GM13977 (cell line): ENCODE measurements around the gene GGT5.
"Not testable (repeated sequence)": the region's sequence is repeated elsewhere in the genome, so short reads cannot be mapped to it uniquely, and the experiment has no call there.

ENCODE experiments used
- DNase-seq: peaks from one replicate; pipeline ENCODE4 v3.0.0; 2012; ENCODE audit warnings: low spot score
- CTCF ChIP-seq: IDR thresholded peaks from 2 replicates; pipeline ENCODE4 v1.5.1; 2012; ENCODE audit warnings: mild to moderate bottlenecking, control low read depth; ENCODE audit not compliant: insufficient read depth; ENCODE audit errors: extremely low read depth, missing control alignments
- in situ Hi-C: fragments of 300-500 bp; cut with MboI; formaldehyde crosslinking; loops from one replicate; pipeline ENCODE4 v1.12.0; 2022; ENCODE audit warnings: low sequenced_read_pairs, low pct_unique_long_range_greater_than_20kb, mixed read lengths, inconsistent platforms; ENCODE audit not compliant: unreplicated experiment

The GGT5 gene

GRCh38 chr22:24247564-24248344, 2.9 kb upstream of the GGT5 start:
- in situ Hi-C loops = no loop called here
- peak; percentile 72 for TF ChIP-seq CTCF
- peak; percentile 87 for DNase-seq

GRCh38 chr22:24247011-24247507, 2.2 kb upstream of the GGT5 start:
- DNase-seq = peak; percentile 7
- no peak for TF ChIP-seq CTCF
- in situ Hi-C loops = no loop called here

- DNase-seq, in situ Hi-C loops: not testable (repeated sequence)
Observed at GRCh38 chr22:24245584-24246561, 991 bp upstream of the GGT5 start.

GRCh38 chr22:24244144-24244787, 616 bp downstream of the GGT5 start:
- in situ Hi-C loops = no loop called here
- DNase-seq = no peak
- TF ChIP-seq CTCF = no peak

- in situ Hi-C loops = not testable (repeated sequence)
Observed at GRCh38 chr22:24243417-24243816, 1.5 kb downstream of the GGT5 start.

GRCh38 chr22:24240985-24241692, 3.7 kb downstream of the GGT5 start:
- in situ Hi-C loops, DNase-seq: not testable (repeated sequence)

More at GRCh38 chr22:24243417-24243816, 1.5 kb downstream of the GGT5 start:
- peak; percentile 2 for DNase-seq

- in situ Hi-C loops = no loop called here
- TF ChIP-seq CTCF = no peak
- DNase-seq = no peak
Observed at GRCh38 chr22:24240381-24240780, 4.5 kb downstream of the GGT5 start.

GRCh38 chr22:24238101-24238694, 6.7 kb downstream of the GGT5 start:
- DNase-seq, in situ Hi-C loops: not testable (repeated sequence)
